Stimulated activated naive CD8-positive, alpha-beta T cell treated with anti-CD3 and anti-CD28 coated beads, Interleukin-15, amount 100 ng/mL, for 72 hours (primary cell): Measurements from ENCODE around the gene GMDS.

Experiments
- ATAC-seq: fragments of 150-1000 bp; cut with Tn5 transposase; 2 replicates; pipeline ENCODE4 v1.10.0; 2021; ENCODE audit warnings: mild to moderate bottlenecking, moderate library complexity
- DNase-seq, 2 donors: peaks; one replicate each; pipeline ENCODE4 v3.0.0; 2021 to 2022
- H3K27ac Mint-ChIP-seq, 2 donors: one replicate each; pipeline ENCODE4 v1.8.0; 2022; ENCODE audit warnings: mild to moderate bottlenecking in 2 of 2, mixed read lengths in 2 of 2, moderate library complexity in 2 of 2
- H3K27me3 Mint-ChIP-seq: one replicate; pipeline ENCODE4 v1.8.0; 2022; ENCODE audit warnings: mixed read lengths
- H3K4me1 Mint-ChIP-seq: one replicate; pipeline ENCODE4 v1.8.0; 2022; ENCODE audit warnings: mild to moderate bottlenecking, mixed read lengths
- H3K4me3 Mint-ChIP-seq, 2 donors: one replicate each; pipeline ENCODE4 v1.8.0; 2022; ENCODE audit warnings: mild to moderate bottlenecking in 2 of 2, mixed read lengths in 2 of 2, moderate library complexity in 1 of 2
- H3K9me3 Mint-ChIP-seq, 2 donors: one replicate each; pipeline ENCODE4 v1.8.0; 2022; ENCODE audit warnings: mixed read lengths in 2 of 2

The GMDS gene

DNA sequence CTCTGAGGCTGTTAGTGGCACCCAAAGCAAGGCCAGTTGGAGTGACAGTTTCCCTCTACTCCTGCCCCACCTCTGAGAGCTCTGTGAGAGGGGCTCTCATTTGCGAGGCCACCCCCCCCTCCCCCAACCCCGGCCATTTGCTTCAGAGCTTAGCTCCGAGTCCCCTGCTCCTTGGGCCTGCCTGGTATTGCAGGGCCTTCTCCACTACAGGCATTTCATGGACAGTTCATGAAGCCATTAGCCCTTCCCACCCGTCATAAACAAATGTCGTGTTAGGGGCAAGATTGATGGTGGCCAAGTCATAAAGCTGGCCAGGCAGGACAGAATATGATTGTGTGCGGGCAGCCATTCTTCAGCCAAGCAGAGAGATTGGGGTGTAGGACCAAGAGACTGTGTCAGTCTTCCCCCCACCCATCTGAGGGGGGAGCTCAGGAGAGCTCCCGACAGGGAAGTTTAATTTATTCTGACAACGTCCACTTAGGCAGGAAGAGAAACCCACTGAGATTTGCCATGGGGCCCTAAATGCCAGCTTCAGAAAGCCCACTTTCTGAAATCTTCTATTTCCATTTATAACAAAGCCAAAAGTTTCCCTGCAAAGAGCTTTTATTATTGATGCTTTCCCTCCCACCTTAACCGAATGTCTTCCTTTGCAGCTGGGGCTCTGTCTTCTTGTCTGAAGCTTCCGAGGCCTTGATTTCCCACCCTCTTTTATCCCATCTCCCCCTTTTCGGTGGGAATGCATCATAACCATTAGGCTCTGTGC lies 628.5 kb downstream of the GMDS start:
- Mint-ChIP-seq H3K4me1 (peaks cover 21% of the 10 kb centered on the region), H3K27ac (no peak overlapping the region), H3K4me3 (no peak overlapping the region), H3K9me3 (no peaks in the 10 kb centered on the region), H3K27me3 (peaks cover 99% of the 10 kb centered on the region)
- ATAC-seq, result no peak
- DNase-seq, result no peak

DNA sequence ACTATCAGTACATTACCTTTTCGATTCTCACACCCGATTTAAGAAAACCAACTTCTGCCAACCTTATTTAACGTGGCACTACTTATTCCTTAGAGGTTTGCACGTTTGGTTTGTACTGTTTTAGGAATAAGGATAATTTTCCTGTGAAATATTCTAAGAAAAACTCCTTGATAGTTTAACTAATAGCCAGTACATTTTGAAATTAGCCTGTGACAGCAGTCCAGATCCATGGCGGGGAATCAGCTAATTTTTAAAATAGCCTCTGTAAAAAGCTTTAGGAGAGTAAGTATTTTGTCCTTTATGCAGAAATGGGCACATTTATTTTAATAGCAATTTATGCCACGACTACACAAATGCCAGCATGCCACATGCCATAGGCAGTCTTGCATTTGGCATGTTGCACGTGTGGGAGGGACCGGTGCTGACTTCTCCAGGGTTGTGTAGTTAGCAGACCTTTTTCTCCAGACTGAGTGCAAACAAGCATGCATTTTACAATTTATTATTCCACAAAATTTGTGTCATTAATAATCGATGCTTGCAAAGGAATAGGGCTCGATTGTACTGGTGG lies 629.5 kb downstream of the GMDS start:
- no peak for DNase-seq
- ATAC-seq, result no peak
- peaks cover 22% of the 10 kb centered on the region for H3K4me1 Mint-ChIP-seq
- H3K9me3 Mint-ChIP-seq, result no peaks in the 10 kb centered on the region
- H3K27ac Mint-ChIP-seq, result no peak overlapping the region
- peaks cover 96% of the 10 kb centered on the region for H3K27me3 Mint-ChIP-seq
- H3K4me3 Mint-ChIP-seq, result no peak overlapping the region

DNA sequence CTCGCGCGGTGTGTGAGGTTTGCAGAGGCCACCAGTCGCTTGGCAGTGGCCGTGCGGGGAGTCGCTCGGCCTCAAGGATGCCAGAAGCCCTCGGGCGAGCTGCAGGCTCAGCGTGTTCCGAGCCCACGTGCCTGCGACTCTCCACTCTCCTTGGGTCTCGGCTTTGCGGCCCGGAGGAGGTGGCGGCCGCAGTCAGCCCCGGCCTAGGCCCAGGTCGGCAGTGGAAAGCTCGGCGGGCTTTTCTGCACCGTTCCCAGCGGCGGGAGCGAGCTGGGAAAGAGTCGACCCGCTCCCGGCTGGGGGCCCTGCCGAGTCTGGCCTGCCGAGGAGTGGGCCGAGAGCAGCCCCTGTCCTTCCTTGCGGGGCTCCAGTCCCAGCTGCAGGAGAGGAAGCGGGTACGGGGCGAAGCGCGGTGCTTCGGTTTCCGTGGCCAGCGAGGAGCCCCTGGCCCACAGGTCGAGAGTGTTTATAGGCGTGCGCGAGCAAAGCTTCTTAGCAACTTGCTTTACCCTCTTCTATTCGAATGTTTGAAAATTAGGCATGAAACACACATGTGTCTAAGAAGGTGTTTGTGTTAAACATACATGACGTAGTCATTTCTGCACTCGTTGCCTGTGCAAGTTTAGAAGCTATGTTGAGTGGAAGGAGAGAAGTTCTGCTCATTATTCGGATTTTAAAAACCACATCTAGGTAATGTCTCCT lies 630.1 kb downstream of the GMDS start:
- H3K4me1 Mint-ChIP-seq, result peaks cover 27% of the 10 kb centered on the region
- peak overlapping the region in 1 of 2 donors; percentile 12 for H3K27ac Mint-ChIP-seq
- H3K27me3 Mint-ChIP-seq, result peaks cover 96% of the 10 kb centered on the region
- DNase-seq (no peak), ATAC-seq (no peak)
- H3K4me3 Mint-ChIP-seq, result peak overlapping the region in 1 of 2 donors; percentile 13
- H3K9me3 Mint-ChIP-seq, result no peaks in the 10 kb centered on the region

DNA sequence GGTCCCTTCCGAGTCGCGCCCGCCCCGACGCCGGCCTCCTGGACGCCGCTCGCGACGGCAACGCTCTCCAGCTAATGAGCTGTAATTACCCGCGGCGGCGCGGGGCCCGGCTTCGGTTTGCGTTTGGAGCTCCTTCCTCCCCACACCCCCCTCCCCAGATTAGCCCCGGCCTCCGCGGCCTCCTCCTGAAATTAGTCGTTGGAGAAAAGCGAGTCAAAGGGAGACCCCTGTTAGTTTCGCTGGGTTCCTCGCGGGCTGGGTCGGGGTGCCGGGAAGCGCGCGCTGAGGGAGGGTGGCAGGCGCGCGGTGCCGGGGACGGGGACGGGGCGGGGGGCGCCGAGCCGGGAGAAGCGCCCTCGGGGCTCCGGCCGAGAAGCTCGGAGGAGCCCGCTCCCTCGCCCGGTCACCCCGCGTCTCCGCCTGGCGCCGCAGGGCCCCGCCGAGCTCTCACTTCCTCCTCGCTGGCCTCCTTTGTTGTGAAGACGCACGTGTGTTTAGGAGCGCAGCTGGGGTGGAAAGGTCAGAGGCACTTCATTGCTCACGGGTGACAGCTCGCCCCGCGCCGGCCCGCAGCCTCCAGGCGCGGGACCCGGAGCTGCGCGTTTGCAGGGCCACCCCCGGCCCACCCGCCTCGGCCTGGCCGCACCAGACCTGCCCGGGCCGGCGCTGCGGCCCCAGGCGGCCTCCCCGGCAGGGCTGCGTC lies 630.8 kb downstream of the GMDS start:
- Mint-ChIP-seq H3K4me3 (no peak overlapping the region), H3K9me3 (no peaks in the 10 kb centered on the region), H3K27me3 (peaks cover 88% of the 10 kb centered on the region), H3K4me1 (peaks cover 21% of the 10 kb centered on the region), H3K27ac (no peak overlapping the region)
- ATAC-seq, result no peak
- no peak for DNase-seq

DNA sequence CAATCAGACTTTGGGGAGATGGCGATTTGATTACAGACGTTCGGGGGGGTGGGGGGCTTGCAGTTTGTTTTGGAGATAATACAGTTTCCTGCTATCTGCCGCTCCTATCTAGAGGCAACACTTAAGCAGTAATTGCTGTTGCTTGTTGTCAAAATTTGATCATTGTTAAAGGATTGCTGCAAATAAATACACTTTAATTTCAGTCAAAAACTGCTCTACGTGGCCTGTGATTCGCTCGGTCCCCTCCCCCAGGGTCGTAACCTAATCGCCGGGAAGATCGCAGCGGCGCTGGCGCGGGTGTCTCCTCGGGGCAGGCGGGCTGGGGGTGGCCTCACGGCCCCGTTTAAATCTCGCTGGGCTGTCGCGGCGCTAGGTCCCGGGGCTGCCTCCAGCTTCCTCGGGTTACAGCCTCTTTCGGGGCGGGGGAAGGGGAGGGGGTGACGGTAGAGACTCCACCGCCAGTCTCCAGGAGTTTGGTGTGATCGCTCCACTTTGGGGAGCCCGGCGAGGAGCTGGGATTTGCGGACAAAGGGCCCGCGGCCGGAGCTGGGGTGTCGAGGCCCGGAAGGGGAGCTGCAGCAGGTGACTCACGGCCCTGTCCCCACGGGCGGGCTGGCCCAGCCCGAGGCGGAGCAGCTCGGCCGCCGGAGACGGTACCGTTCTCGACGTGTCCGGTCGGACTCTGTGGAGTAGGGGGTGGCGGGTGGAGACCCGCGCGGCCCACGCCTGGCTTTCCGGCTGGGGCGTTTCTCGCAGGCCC lies 631.5 kb downstream of the GMDS start:
- H3K4me1 Mint-ChIP-seq, result peaks cover 14% of the 10 kb centered on the region
- ATAC-seq (no peak), DNase-seq (no peak)
- H3K27me3 Mint-ChIP-seq, result peaks cover 84% of the 10 kb centered on the region
- no peak overlapping the region for H3K27ac Mint-ChIP-seq
- peak overlapping the region; percentile 12 to 37 for H3K4me3 Mint-ChIP-seq
- no peaks in the 10 kb centered on the region for H3K9me3 Mint-ChIP-seq

DNA sequence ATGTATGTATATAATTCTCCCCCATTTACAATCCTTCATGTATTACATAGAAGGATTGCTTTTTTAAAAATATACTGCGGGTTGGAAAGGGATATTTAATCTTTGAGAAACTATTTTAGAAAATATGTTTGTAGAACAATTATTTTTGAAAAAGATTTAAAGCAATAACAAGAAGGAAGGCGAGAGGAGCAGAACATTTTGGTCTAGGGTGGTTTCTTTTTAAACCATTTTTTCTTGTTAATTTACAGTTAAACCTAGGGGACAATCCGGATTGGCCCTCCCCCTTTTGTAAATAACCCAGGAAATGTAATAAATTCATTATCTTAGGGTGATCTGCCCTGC lies 632.1 kb downstream of the GMDS start:
- ATAC-seq (no peak), DNase-seq (no peak)
- peak overlapping the region in 1 of 2 donors; percentile 71 for H3K27ac Mint-ChIP-seq
- H3K4me1 Mint-ChIP-seq, result peaks cover 20% of the 10 kb centered on the region
- peaks cover 84% of the 10 kb centered on the region for H3K27me3 Mint-ChIP-seq
- peak overlapping the region in 1 of 2 donors; percentile 35 for H3K4me3 Mint-ChIP-seq
- no peaks in the 10 kb centered on the region for H3K9me3 Mint-ChIP-seq

DNA sequence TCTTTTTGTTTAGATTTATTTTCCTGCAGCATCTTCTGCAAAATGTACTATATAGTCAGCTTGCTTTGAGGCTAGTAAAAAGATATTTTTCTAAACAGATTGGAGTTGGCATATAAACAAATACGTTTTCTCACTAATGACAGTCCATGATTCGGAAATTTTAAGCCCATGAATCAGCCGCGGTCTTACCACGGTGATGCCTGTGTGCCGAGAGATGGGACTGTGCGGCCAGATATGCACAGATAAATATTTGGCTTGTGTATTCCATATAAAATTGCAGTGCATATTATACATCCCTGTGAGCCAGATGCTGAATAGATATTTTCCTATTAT lies 632.5 kb downstream of the GMDS start:
- no peak for DNase-seq
- ATAC-seq, result no peak
- peaks cover 23% of the 10 kb centered on the region for H3K4me1 Mint-ChIP-seq
- no peaks in the 10 kb centered on the region for H3K9me3 Mint-ChIP-seq
- H3K27ac Mint-ChIP-seq, result no peak overlapping the region
- H3K4me3 Mint-ChIP-seq, result no peak overlapping the region
- peaks cover 84% of the 10 kb centered on the region for H3K27me3 Mint-ChIP-seq

DNA sequence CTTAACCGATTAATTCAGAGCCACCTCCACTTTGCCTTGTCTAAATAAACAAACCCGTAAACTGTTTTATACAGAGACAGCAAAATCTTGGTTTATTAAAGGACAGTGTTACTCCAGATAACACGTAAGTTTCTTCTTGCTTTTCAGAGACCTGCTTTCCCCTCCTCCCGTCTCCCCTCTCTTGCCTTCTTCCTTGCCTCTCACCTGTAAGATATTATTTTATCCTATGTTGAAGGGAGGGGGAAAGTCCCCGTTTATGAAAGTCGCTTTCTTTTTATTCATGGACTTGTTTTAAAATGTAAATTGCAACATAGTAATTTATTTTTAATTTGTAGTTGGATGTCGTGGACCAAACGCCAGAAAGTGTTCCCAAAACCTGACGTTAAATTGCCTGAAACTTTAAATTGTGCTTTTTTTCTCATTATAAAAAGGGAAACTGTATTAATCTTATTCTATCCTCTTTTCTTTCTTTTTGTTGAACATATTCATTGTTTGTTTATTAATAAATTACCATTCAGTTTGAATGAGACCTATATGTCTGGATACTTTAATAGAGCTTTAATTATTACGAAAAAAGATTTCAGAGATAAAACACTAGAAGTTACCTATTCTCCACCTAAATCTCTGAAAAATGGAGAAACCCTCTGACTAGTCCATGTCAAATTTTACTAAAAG lies 633.0 kb downstream of the GMDS start:
- no peak for ATAC-seq
- DNase-seq, result no peak
- Mint-ChIP-seq H3K4me3 (peak overlapping the region; percentile 79 to 82), H3K27ac (peak overlapping the region in 1 of 2 donors; percentile 78), H3K27me3 (peaks cover 84% of the 10 kb centered on the region), H3K4me1 (peaks cover 28% of the 10 kb centered on the region), H3K9me3 (no peaks in the 10 kb centered on the region)

DNA sequence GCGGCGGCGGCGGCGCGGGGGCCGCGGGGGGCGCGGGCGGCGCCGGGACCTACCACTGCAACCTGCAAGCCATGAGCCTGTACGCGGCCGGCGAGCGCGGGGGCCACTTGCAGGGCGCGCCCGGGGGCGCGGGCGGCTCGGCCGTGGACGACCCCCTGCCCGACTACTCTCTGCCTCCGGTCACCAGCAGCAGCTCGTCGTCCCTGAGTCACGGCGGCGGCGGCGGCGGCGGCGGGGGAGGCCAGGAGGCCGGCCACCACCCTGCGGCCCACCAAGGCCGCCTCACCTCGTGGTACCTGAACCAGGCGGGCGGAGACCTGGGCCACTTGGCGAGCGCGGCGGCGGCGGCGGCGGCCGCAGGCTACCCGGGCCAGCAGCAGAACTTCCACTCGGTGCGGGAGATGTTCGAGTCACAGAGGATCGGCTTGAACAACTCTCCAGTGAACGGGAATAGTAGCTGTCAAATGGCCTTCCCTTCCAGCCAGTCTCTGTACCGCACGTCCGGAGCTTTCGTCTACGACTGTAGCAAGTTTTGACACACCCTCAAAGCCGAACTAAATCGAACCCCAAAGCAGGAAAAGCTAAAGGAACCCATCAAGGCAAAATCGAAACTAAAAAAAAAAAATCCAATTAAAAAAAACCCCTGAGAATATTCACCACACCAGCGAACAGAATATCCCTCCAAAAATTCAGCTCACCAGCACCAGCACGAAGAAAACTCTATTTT lies 633.7 kb downstream of the GMDS start:
- Mint-ChIP-seq H3K27me3 (peaks cover 84% of the 10 kb centered on the region), H3K27ac (peak overlapping the region in 1 of 2 donors; percentile 78), H3K4me3 (peak overlapping the region; percentile 79 to 82), H3K4me1 (peaks cover 35% of the 10 kb centered on the region), H3K9me3 (no peaks in the 10 kb centered on the region)
- no peak for ATAC-seq
- no peak for DNase-seq

DNA sequence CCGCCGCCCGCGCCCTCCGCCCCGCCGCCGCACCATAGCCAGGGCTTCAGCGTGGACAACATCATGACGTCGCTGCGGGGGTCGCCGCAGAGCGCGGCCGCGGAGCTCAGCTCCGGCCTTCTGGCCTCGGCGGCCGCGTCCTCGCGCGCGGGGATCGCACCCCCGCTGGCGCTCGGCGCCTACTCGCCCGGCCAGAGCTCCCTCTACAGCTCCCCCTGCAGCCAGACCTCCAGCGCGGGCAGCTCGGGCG lies 634.2 kb downstream of the GMDS start:
- Mint-ChIP-seq H3K4me3 (no peak overlapping the region), H3K27ac (no peak overlapping the region), H3K9me3 (no peaks in the 10 kb centered on the region), H3K27me3 (peaks cover 84% of the 10 kb centered on the region), H3K4me1 (peaks cover 40% of the 10 kb centered on the region)
- no peak for DNase-seq
- ATAC-seq, result no peak

DNA sequence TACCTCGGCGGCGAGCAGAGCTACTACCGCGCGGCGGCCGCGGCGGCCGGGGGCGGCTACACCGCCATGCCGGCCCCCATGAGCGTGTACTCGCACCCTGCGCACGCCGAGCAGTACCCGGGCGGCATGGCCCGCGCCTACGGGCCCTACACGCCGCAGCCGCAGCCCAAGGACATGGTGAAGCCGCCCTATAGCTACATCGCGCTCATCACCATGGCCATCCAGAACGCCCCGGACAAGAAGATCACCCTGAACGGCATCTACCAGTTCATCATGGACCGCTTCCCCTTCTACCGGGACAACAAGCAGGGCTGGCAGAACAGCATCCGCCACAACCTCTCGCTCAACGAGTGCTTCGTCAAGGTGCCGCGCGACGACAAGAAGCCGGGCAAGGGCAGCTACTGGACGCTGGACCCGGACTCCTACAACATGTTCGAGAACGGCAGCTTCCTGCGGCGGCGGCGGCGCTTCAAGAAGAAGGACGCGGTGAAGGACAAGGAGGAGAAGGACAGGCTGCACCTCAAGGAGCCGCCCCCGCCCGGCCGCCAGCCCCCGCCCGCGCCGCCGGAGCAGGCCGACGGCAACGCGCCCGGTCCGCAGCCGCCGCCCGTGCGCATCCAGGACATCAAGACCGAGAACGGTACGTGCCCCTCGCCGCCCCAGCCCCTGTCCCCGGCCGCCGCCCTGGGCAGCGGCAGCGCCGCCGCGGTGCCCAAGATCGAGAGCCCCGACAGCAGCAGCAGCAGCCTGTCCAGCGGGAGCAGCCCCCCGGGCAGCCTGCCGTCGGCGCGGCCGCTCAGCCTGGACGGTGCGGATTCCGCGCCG lies 634.7 kb downstream of the GMDS start:
- H3K4me3 Mint-ChIP-seq, result peak overlapping the region; percentile 83 to 85
- ATAC-seq (peak; percentile 51), DNase-seq (no peak)
- H3K27ac Mint-ChIP-seq, result no peak overlapping the region
- H3K4me1 Mint-ChIP-seq, result peaks cover 46% of the 10 kb centered on the region
- peaks cover 84% of the 10 kb centered on the region for H3K27me3 Mint-ChIP-seq
- H3K9me3 Mint-ChIP-seq, result no peaks in the 10 kb centered on the region

DNA sequence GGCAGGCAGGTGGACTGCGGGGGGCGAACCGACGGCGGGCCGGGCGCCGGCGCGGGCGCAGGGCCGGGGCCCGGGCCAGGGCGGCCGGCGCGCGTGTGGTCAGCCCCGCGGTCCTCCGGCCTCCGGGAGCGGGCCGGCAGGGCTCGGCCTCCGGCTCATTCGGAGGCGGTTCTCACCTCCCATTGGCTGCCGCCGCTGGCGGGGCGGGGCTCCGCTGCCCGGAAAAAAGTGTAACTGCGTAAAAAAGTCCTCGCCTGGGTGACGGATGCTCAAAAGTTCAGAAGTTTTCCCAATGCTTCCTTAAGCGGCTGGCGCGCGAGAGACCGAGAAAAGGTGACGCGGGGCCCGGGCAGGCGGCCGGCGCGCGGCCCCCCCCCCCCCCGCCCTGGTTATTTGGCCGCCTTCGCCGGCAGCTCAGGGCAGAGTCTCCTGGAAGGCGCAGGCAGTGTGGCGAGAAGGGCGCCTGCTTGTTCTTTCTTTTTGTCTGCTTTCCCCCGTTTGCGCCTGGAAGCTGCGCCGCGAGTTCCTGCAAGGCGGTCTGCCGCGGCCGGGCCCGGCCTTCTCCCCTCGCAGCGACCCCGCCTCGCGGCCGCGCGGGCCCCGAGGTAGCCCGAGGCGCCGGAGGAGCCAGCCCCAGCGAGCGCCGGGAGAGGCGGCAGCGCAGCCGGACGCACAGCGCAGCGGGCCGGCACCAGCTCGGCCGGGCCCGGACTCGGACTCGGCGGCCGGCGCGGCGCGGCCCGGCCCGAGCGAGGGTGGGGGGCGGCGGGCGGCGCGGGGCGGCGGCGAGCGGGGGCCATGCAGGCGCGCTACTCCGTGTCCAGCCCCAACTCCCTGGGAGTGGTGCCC lies 635.5 kb downstream of the GMDS start, which contains the start of gene FOXC1:
Gene FOXC1 (plus strand): TSS at position 268 of the 849 bp plus-strand sequence. CDS start 531 bp downstream, at position 799.
- DNase-seq (peak in 1 of 2 donors; percentile 51), ATAC-seq (peak; percentile 47)
- H3K4me1 Mint-ChIP-seq, result peaks cover 53% of the 10 kb centered on the region
- H3K27me3 Mint-ChIP-seq, result peaks cover 83% of the 10 kb centered on the region
- H3K4me3 Mint-ChIP-seq, result peak within 1 kb of the TSS; percentile 83 to 85
- H3K9me3 Mint-ChIP-seq, result no peaks in the 10 kb centered on the region
- no peak within 1 kb of the TSS for H3K27ac Mint-ChIP-seq

DNA sequence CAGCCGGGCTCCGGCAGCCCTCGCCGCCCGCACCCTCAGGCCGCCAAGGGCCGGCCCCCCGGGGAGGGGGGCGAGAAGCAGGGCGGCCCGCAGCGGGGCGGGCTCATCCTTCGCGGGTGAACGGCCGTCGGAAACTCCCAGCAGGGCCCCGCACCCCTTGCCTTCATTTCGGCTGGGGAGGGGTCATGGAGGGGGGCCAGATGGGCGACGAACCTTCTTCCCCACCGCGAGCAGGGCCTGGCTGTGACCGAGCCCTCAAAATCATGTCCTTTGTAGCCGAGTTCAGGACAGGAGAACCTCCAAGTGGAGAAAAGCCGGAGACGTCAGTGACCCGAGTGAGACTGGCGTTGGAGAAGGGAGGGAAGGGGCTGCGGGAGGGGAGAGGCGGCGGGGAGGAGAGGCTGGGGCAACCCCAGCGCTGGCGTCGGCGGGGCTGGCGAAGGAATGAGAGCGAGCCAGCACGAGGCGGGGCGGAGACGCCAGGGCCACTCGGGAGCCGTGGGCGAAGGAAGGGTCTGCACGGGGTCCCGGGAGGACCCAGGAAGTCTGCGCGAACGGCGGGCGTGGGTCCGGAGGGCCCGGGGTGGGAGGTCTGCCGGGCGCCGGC lies 636.3 kb downstream of the GMDS start:
- ATAC-seq (peak; percentile 10), DNase-seq (no peak)
- peaks cover 76% of the 10 kb centered on the region for H3K27me3 Mint-ChIP-seq
- H3K4me1 Mint-ChIP-seq, result peaks cover 53% of the 10 kb centered on the region
- H3K27ac Mint-ChIP-seq, result no peak overlapping the region
- H3K9me3 Mint-ChIP-seq, result no peaks in the 10 kb centered on the region
- peak overlapping the region; percentile 76 to 79 for H3K4me3 Mint-ChIP-seq
